NOMO-1 treated with dmso at 0.1 percent for 144 hours (cell line): ENCODE measurements around the gene TRPM2.
A peak's percentile ranks its signal among the peaks of the same experiment; 100 is the strongest.

Source experiments
- DNase-seq: peaks from one replicate; lab custom pipeline; 2025; ENCODE audit not compliant: unreplicated experiment; lab: John Stamatoyannopoulos, UW

TRPM2 gene

GRCh38 chr21:44480200-44481053 lies 127.0 kb downstream of the TRPM2 start:
- no peak for DNase-seq

DNA sequence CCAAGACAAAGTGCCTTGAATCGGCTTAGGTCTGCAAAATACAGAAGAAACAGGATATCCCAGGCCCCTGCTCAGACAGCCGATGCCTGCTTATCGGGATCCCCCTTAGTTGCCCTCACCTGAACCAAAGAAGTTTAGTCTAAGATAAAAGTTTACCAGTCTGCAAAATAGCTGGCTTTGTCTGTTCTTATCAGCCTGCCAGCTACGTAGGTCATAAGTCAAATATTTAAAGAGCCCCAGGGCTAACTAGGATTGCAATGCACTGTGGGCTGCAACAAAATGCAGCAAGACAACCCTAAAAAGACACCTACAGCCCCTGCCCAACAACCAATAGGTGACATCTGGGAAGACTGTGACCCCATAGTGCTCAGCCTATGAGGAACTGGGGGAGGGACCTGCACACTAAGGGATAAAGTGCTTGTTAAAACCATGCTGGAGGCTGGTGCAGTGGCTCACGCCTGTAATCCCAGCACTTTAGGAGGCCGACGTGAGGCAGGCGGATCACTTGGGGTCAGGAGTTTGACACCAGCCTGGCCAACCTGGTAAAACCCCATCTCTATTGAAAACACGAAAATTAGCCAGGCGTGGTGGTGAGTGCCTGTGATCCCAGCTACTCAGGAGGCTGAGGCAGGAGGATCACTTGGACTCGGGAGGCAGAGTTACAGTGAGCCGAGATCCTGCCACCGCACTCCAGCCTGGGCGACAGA lies 129.3 kb downstream of the TRPM2 start:
- DNase-seq = no peak

DNA sequence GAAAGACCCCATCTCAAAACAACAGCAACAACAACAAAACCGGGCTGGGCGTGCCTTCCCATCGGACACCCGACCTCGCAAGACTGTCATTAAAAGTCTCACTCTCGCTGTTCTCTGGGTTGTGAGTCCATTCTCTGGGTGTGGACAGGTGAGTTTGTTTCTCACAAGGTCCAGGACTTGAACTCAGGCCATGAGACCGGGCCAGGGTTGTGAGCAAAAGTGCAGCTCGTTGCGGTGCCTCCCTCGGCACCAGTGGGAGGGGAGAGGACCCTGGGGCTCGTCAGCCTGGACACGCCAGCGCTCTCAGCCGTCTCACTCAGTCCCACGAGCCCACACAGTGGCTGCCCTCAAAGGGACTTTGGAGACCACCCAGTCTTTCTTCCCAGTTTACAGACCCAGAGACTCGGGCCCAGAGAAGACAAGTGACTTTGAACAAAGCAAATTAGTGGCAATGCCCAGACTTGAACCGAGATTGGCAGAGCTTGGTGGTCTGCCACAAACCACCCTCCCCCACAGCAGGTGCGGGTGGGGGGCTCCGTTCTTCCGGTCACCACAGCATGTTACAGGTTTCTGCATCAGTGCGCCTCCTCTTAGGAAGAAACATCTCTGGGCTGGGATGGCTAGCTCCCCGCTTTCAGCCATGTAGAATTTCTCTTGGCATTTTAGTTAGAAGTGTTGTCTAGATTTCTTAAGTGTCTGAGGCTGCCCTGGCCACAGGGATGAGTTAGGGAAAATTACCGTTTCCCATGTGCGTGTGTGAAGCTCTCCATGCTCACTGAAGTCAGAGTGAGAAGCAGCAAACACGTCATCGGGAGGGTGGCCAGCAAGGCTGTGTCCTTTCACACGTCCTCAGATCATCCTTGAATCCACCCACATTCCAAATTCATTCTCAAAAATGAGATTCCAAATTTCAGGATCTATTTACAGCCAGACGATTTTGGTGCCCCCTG lies 130.1 kb downstream of the TRPM2 start:
- no peak for DNase-seq

DNA sequence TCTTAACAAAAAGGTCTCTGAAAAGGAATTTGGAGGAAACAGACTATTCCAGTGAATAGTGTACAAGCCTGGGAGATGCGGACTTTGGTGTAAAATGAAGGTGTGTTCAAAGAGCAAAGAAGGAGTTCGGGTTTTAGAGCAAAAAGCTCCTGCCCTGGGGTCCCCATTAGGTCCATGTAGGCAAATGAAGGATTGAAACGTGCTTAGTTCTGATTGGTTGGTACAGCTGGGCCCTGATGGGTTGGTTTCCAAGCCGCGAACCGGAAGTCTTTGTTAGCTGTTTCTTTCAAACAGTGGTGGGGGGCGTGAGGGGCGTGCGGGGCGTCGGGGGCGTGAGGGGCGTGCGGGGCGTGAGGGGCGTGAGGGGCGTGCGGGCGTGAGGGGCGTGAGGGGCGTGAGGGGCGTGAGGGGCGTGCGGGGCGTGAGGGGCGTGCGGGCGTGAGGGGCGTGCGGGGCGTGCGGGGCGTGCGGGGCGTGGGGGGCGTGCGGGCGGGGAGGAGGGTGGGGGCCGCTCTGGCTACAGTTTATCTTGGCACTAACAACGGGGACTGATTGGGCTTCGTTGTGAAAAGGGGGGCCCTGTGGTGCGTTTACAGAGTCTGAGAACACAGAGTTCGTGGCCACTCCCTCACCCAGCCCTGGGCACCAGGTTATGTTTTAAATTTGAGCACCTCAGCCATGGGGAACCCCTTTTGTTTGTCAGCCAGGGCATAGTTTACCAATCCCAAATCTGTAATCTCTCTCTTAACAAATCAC lies 131.3 kb downstream of the TRPM2 start:
- no peak for DNase-seq

DNA sequence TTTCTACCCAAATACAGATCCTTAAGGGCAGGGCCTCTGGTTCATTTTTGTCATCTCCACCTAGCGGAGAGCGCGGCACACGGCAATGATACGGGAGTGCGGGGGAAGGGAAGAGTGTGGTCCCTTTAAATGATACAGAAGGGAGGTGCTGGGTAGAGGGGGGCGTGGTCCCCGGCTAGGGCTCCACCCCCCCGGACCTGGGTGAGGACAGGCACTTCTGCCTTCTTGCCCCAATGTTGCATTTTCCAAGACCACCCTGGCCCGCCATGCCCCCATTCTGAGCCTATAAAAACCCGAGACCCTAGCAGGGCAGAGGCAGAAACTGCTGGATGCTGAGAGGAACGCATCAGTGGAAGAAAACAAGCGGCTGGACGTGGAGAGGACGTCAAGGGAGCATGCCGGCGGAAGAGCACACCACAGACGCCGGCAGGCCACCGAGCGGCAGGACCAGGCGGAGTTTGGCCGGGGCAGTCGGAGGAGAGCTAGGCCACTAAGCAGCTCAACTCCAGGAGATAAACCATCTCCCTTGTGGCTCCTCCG lies 131.9 kb downstream of the TRPM2 start:
- DNase-seq = peak; percentile 77

- DNase-seq = no peak
Observed at GRCh38 chr21:44485796-44486195, 132.4 kb downstream of the TRPM2 start.

DNA sequence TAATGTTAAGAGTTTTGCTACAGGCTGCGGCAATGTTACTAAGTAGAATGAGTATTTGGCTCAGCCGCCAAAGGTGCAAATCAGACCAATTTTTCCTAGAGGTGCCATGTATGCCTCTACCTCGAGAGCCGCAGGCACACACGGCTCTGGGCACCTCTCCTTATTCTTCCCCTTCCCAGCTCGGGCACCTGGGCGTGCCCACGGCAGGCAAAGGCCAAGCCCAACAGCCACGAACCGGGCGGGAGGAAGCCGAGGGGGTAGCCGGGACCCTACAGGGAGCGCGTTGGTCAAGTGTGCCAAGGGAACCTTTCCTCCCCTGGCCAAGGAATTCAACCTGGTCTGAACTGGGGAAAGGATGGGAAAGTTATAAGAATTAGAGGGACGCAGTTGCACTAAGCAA lies 132.9 kb downstream of the TRPM2 start:
- DNase-seq = no peak

- DNase-seq = no peak
Observed at GRCh38 chr21:44487831-44488230, 134.4 kb downstream of the TRPM2 start.

DNA sequence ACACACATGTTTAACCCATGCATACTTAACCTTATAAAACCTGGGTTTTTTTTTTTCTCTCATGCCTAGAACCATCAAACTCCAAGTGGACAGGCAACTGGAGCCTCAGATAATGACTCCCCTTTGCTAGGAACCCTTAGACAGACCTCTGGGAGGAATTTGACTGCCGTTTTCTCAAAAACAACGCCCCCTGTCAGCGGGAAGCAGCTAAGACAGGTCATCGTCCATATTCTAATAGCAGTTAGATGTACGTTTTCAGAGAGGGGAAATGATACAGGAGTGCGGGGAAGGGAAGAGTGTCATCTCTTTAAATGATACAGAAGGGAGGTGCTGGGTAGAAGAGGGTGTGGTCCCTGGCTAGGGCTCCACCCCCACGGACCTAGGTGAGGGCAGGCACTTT lies 136.5 kb downstream of the TRPM2 start:
- no peak for DNase-seq

- no peak for DNase-seq
Observed at GRCh38 chr21:44490405-44490804, 137.0 kb downstream of the TRPM2 start.

- no peak for DNase-seq
Observed at GRCh38 chr21:44490816-44491215, 137.4 kb downstream of the TRPM2 start.
